ENCODE measurements around the gene TUSC7.

TUSC7 gene

GRCh38 chr3:116709479-116709878, at the start of gene TUSC7:
Gene TUSC7, plus strand, starts transcription at chr3:116709779.
- DNase-seq (ENCODE audit: insufficient read length, low spot score) (no peak), FAIRE-seq (no peak)

DNA sequence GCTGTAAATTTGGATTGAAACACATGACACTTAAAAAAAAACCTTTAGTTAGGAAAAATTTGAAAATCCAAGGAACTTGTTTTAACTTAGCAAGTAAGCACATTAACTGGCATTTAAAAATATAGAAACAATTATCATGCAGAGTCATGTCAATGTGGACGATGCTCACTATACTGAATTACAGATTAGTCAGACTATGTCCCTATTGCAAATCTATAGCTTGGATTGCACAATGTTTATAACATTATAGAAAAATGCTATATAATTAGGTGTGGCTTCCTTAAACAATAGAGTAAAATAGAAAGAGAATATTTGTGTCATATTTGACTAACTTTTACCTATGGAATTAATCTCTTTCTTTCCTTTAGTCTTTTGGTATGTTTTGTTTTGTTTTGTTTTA, 48.4 kb upstream of the TUSC7 start:
- DNase-seq (ENCODE audit: insufficient read length, low spot score) (no peak), FAIRE-seq (no peak)

DNA sequence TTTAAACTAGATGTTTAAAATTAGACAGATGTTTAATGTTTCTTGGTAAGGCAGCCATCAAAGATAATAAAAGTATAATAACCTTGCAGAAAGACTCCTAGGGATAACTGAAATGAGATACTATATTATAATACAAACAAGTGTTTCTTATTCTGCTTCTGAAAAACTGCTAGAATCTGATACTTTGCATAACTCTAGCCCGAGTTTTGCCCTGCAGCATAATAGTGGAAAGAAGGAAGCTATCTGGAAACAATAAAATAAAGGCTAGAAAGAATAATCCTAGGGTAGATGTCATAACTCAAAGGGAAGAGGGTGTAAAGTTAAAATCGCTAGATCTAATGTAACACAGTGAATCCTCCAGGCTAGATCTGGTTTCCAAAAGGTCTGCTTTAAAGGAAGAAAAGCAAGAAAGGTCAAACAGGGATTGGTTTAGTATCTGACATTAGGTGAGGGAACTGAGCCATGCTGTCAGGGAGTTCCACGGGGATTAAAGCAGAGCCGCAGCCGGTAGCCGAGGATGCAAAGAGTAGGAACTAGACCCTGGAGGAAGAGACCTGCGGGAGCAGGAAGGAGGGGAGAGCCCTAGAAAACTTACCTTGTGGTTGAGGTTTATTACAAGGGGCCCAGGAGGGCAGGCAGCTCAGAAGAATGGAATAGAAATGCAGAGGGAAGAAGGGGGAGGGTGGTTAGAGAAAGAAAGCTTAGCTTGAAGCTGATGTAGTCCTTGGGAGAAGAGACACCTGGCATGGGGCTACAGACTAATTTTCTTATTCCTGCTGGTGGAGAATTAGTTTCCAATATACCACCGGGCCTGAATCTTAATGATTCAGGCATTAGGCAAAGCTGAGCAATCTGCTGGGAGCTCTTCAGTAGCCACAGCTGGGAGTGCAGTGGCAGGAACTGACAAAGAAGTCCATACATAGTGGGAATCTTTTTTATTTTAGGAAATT, 46.1 kb upstream of the TUSC7 start:
- no peak for DNase-seq (ENCODE audit: insufficient read length, low spot score)
- FAIRE-seq, result no peak

- FAIRE-seq (no peak), DNase-seq (ENCODE audit: insufficient read length, low spot score) (no peak)
Measured at GRCh38 chr3:116667324-116667723, 42.3 kb upstream of the TUSC7 start.

DNA sequence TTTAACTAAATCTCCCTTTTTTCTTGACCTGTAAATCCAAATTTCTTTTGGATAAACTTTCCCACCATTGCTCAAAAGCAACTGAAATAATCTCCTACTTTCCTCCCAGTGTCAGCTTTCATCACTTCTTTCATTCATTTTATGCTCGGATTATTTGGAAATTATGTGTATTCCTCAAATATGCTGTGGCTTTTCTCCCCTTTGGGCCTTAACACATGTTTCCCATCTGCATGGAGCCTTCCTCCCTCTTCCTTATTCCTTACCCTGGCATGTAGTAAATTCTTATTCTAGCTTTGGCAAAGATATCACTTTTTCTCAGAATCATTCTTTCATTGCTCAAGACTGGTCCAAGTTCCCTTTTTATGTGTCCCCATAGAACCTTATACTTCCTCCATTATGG, 41.8 kb upstream of the TUSC7 start:
- DNase-seq (ENCODE audit: insufficient read length, low spot score), result no peak
- FAIRE-seq, result no peak

- FAIRE-seq (no peak), DNase-seq (ENCODE audit: insufficient read length, low spot score) (no peak)
Measured at GRCh38 chr3:116669576-116669975, 40.0 kb upstream of the TUSC7 start.

GRCh38 chr3:116671151-116671550, 38.4 kb upstream of the TUSC7 start:
- no peak for FAIRE-seq
- no peak for DNase-seq (ENCODE audit: insufficient read length, low spot score)

DNA sequence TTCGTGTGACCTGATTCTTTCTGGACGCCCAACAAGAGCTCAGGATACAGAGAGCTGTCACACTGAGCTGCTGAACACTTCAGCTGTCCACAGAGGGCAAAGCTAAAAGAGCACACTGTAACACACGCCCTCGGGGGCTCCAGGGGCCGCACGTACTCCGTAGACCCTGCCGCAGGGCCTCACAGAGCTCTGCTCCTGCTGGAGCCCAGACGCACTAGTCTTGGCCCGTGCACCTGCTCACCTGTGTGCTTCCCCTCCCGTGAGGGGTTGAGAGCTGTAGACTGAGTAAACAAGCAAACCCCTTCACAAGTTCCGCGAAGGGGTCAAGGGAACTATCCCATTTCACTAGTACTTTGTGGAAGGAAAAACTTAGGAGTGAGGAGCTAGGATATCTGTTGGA, 30.7 kb upstream of the TUSC7 start:
- DNase-seq (ENCODE audit: insufficient read length, low spot score) (no peak), FAIRE-seq (no peak)

DNA sequence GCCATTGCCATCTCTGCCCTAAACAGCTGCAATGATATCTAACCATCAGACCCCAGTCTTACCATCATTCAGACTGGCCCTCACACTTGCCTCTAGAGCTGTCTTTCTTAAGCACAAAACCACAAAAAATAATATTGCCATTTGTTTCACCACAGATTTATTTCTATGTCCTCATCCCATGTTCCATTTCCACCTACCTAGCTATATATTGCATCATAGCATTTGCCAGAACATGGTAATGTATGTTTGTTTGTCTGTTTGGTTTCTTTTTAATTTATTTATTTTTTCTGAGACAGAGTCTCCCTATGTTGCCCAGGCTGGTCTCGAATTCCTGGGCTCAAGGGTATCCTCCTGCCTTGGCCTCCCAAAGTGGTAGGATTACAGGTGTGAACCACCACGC, 18.5 kb upstream of the TUSC7 start:
- DNase-seq (ENCODE audit: insufficient read length, low spot score) (no peak), FAIRE-seq (no peak)

DNA sequence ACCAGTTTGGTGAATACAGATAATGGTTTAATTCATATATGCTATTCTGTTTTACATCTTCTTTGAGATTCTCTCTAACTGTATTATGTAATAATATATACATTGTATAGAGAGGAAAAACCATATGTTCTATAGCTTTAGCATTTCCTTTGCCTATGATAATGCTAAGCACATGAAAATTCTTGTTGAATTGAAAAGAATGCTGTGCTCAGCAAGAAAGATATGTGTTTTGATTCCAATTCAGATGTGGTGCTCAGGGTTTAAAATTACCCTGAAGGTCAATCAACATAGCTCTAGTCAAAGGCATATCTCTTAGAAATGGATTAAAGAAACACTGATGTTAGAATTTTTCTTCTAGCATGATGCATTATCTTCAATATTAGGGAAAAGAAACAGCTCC, 8.5 kb upstream of the TUSC7 start:
- FAIRE-seq, result no peak
- DNase-seq (ENCODE audit: insufficient read length, low spot score), result no peak

DNA sequence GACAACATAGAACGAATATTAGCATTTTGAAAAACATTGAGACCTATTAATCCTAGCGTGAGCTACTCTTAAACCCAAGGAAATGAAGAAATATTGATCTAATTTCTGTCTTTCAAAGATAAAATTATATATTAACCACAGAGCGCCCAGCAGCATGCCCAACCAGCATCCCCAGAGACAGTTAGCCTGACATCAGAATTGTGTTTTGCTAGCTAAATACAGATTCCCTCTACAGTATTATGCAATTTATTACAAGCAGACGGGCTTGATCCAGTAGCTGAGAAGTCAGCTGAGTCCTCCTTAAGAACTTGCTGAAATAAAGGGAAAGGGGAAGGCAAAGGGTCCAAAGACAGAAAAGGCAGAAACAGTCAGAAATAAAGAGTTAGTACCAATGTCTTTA, 7.2 kb upstream of the TUSC7 start:
- no peak for DNase-seq (ENCODE audit: insufficient read length, low spot score)
- no peak for FAIRE-seq

DNA sequence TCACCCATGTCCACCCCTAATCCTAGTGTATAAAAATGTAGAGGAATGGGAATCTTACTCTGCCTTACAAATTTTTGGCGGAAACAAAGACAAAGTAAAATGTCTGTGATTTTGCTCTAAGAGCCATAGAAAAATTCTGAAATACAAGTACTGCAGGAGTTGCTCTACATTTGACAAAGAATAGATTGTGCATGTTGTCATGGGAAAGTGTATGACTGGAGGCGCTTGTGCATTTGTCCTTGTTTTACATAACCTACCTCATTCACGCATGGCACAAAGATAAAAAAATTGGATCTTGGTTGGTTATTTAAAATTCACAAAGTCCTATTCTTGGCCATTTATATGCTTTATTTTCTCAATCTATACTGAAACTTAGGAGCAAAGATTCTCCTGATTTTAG, 2.0 kb upstream of the TUSC7 start:
- DNase-seq (ENCODE audit: insufficient read length, low spot score), result no peak

GRCh38 chr3:116716490-116716889, 6.9 kb downstream of the TUSC7 start:
- DNase-seq (ENCODE audit: insufficient read length, low spot score) (no peak), FAIRE-seq (no peak)

More for the DNA sequence above, 2.0 kb upstream of the TUSC7 start:
- no peak for FAIRE-seq

- no peak for FAIRE-seq
- DNase-seq (ENCODE audit: insufficient read length, low spot score), result no peak
Measured at GRCh38 chr3:116717566-116717965, 8.0 kb downstream of the TUSC7 start.

GRCh38 chr3:116728454-116728853, 18.9 kb downstream of the TUSC7 start:
- no peak for FAIRE-seq
- no peak for DNase-seq (ENCODE audit: insufficient read length, low spot score)

- FAIRE-seq (no peak), DNase-seq (ENCODE audit: insufficient read length, low spot score) (no peak)
Measured at GRCh38 chr3:116734243-116734642, 24.7 kb downstream of the TUSC7 start.

GRCh38 chr3:116739678-116740077, 30.1 kb downstream of the TUSC7 start:
- no peak for DNase-seq (ENCODE audit: insufficient read length, low spot score)
- no peak for FAIRE-seq

DNA sequence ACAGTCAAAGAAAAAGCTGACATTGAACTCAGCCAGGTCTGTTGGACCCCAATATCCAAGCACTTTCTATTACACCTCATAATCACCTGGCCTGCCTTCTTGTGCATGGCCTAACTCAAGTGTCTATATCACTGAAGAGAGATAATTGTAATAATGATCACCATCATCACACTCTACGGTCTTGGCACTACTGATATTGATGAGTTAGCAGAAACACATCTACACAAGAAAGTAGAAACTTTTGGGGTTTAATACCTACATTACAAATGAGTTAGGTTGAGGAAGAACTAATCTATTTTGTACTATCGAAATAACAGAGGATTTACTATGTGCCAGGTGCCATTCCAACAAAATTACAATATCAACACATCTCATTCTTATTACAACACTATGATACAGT, 30.7 kb downstream of the TUSC7 start:
- DNase-seq (ENCODE audit: insufficient read length, low spot score) (no peak), FAIRE-seq (no peak)

- no peak for FAIRE-seq
Measured at GRCh38 chr3:116741467-116741866, 31.9 kb downstream of the TUSC7 start.

DNA sequence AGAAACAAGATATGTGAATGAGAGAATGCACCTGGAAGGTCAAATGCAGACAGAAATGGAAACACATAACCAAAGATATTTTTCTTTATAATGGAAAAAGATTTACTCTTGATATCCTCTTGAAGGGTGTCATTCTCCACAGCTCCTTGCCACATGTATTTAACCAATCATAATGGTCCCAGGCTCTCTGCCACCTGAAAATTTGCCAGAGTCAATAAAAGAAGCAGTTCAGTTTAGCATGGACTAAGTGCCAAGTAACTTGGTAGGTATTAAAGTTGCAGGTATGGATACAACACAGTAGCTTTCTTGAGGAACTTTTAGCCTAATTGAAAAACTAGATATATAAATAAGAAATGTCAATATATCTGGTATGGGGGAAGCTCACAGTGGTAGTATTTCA, 33.5 kb downstream of the TUSC7 start:
- no peak for FAIRE-seq
- DNase-seq (ENCODE audit: insufficient read length, low spot score), result no peak

More at GRCh38 chr3:116741467-116741866, 31.9 kb downstream of the TUSC7 start:
- no peak for DNase-seq (ENCODE audit: insufficient read length, low spot score)

DNA sequence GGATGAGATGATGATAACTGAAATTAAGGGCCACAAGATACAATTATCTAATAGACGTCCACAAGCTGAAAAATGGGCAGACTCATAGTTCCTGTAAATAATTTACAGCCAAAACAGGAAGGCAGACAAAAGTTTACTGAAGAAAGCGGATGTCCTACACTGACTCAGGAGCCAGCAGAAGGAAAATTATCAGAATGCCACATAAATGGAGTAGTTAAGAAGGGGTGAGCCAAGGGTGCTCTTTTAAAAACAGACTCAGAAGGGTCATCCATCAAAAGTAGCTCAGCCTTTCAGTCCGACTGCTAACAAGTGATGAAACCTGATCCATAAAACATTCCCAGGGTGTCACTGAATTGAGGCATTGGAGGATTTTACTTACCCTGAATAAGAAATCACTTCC, 39.8 kb downstream of the TUSC7 start:
- no peak for FAIRE-seq
- no peak for DNase-seq (ENCODE audit: insufficient read length, low spot score)

DNA sequence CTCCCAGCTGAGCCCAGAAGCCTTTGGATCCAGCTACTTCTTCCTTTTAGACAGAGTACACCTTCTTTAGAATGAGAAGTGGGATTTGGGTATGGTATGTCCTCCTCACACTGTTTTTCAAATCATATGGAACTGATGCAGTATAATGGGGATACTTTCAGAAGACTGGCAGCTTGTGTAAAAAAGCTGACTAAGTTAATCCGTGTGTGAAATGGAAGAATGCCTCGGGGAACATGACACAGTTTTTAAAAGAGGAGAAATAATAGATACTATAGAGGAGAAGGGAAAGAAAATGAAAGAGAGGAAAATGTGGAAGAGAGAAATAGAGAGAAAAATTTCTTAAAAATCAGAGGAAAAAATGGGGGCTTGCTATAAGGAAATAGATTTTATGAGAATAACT, 47.7 kb downstream of the TUSC7 start:
- FAIRE-seq (no peak), DNase-seq (ENCODE audit: insufficient read length, low spot score) (no peak)

GRCh38 chr3:116759316-116759715, 49.7 kb downstream of the TUSC7 start:
- FAIRE-seq (no peak), DNase-seq (ENCODE audit: insufficient read length, low spot score) (no peak)
